Neural crest cell (in vitro differentiated cells): ENCODE data around the gene TUT7. TPM values are rescaled to one million over a fixed set of nuclear protein-coding genes. Genes with fewer than 3 reads are reported as not detected.
A peak's percentile ranks its signal among the peaks of the same experiment; 100 is the strongest.

Source experiments
- DNase-seq: peaks from one replicate; pipeline ENCODE4 v3.0.0; 2021; ENCODE audit warnings: low read depth, mixed read lengths, low spot score
- H3K27ac Mint-ChIP-seq: one replicate; pipeline ENCODE4 v1.8.0; 2021; ENCODE audit warnings: mild to moderate bottlenecking, mixed read lengths; ENCODE audit not compliant: unreplicated experiment
- H3K27me3 Mint-ChIP-seq: 2 replicates; pipeline ENCODE4 v1.8.0; 2021; ENCODE audit warnings: low read depth, mild to moderate bottlenecking, mixed read lengths
- H3K36me3 Mint-ChIP-seq: 2 replicates; pipeline ENCODE4 v1.8.0; 2021; ENCODE audit warnings: low read depth, mild to moderate bottlenecking, mixed read lengths
- H3K4me1 Mint-ChIP-seq: 2 replicates; pipeline ENCODE4 v1.8.0; 2021; ENCODE audit warnings: mixed read lengths
- H3K4me3 Mint-ChIP-seq: one replicate; pipeline ENCODE4 v1.8.0; 2021; ENCODE audit warnings: mild to moderate bottlenecking, mixed read lengths
- H3K9me3 Mint-ChIP-seq: 2 replicates; pipeline ENCODE4 v1.8.0; 2021; ENCODE audit warnings: mixed read lengths
- total RNA-seq: library from RNA; stranded (reverse); gene quantifications from 2 replicates; pipeline ENCODE4 v1.2.1, GENCODE V29; 2021
- TF ChIP-seq, protein P1 (sequence below): fragments of 200-600 bp; sonication (generic); conservative IDR thresholded peaks from 2 replicates; pipeline ENCODE4 v1.5.0; 2021; ENCODE audit warnings: antibody characterized with exemption, mild to moderate bottlenecking

The TUT7 gene
- total RNA-seq, 1 donor from 2014 or later = 16.9 TPM

DNA sequence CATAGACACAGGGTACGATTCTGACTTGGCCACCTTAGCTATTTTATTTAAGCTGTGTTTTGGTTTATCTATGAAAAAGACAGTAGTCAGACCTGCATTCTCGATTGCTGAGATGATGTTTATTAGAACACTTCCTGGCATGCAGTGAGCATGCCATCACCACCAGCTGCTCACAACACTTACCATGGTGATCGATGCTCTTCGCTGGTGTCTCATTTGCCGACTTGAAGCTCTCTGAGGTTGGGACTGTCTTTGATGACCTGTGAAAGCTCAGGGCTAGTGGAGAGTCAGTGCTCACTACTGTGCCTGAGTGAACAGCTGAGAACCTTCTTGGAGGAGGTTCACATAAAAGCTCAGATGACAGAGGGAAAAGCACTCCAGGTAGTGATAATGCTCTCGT lies 90.3 kb downstream of the TUT7 start:
- Mint-ChIP-seq H3K36me3 (peaks cover 14% of the 10 kb centered on the region), H3K27me3 (no peaks in the 10 kb centered on the region), H3K4me3 (no peak overlapping the region), H3K9me3 (no peaks in the 10 kb centered on the region), H3K27ac (peak overlapping the region; percentile 79), H3K4me1 (peaks cover 19% of the 10 kb centered on the region)
- no peak for DNase-seq
- TF ChIP-seq, protein P1, sequence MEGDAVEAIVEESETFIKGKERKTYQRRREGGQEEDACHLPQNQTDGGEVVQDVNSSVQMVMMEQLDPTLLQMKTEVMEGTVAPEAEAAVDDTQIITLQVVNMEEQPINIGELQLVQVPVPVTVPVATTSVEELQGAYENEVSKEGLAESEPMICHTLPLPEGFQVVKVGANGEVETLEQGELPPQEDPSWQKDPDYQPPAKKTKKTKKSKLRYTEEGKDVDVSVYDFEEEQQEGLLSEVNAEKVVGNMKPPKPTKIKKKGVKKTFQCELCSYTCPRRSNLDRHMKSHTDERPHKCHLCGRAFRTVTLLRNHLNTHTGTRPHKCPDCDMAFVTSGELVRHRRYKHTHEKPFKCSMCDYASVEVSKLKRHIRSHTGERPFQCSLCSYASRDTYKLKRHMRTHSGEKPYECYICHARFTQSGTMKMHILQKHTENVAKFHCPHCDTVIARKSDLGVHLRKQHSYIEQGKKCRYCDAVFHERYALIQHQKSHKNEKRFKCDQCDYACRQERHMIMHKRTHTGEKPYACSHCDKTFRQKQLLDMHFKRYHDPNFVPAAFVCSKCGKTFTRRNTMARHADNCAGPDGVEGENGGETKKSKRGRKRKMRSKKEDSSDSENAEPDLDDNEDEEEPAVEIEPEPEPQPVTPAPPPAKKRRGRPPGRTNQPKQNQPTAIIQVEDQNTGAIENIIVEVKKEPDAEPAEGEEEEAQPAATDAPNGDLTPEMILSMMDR = no peak

DNA sequence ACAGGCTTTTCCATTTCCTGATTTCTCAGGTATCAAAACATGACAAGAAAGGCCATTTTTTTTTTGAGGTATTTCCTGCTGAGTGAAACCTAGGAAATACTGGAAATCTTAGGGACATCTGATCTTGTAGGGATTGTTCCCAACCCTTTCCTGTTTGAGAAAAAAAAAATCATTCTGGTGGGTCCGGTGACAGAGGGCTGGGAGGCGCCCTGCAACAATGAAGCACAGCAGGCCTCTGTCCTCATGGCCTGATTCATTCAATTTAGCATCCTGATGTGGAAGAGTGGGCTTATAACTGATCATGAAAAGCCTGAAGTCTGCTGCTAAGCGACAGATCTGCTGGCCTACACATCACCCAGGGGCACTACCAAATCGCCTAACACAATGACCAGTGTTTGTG lies 91.7 kb downstream of the TUT7 start:
- no peak for DNase-seq
- no peaks in the 10 kb centered on the region for H3K27me3 Mint-ChIP-seq
- H3K27ac Mint-ChIP-seq = no peak overlapping the region
- TF ChIP-seq, protein P1 = no peak
- H3K4me3 Mint-ChIP-seq = no peak overlapping the region
- H3K4me1 Mint-ChIP-seq = peaks cover 19% of the 10 kb centered on the region
- peaks cover 11% of the 10 kb centered on the region for H3K36me3 Mint-ChIP-seq
- no peaks in the 10 kb centered on the region for H3K9me3 Mint-ChIP-seq

DNA sequence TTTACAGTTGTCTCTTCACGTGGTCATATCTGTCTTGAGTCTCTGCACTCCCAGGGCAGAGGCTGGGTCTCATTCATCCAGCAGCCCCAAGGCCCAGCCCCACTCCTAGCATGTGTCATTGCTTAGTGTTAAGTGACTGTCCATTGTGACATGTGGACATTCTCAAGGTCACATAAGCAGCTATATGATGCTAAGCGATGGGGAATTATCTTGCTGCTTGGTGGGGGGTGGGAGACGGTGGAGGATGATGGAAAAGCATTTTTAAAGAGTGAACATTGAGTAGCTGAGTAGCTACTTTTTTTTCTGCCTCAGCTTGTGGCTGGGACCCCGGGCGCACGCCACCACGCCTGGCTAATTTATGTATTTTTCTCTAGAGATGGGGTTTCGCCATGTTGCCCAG lies 94.7 kb downstream of the TUT7 start, which contains the start of gene C9orf153:
Gene C9orf153 (minus strand): TSS at position 101 of the 400 bp plus-strand sequence. CDS start 30,054 bp downstream, outside the sequence.
- peaks cover 19% of the 10 kb centered on the region for H3K4me1 Mint-ChIP-seq
- H3K36me3 Mint-ChIP-seq = peaks cover 11% of the 10 kb centered on the region
- no peak for DNase-seq
- H3K4me3 Mint-ChIP-seq = no peak within 1 kb of the TSS
- no peaks in the 10 kb centered on the region for H3K27me3 Mint-ChIP-seq
- no peaks in the 10 kb centered on the region for H3K9me3 Mint-ChIP-seq
- no peak within 1 kb of the TSS for H3K27ac Mint-ChIP-seq
- TF ChIP-seq, protein P1 = no peak

DNA sequence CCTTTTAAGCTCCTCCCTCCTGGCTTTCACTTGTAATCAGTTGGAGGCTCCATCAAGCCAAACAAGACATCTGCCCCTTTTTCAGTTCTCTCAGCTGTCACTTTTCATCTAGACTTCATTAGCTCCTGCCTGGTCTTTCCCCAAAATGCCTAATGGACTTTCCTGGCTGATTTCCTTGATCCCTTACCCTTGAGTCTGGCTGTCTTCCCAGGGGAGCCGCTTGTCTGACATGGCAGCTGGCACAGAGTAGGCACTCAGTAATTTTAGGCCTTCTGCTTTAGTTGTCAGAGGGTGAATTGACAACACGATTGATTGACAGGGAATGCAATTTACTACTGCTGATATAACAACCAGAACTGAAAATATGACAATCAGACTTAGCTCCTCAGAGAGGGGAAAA lies 96.8 kb downstream of the TUT7 start:
- peaks cover 3% of the 10 kb centered on the region for H3K9me3 Mint-ChIP-seq
- no peak overlapping the region for H3K27ac Mint-ChIP-seq
- no peaks in the 10 kb centered on the region for H3K27me3 Mint-ChIP-seq
- H3K36me3 Mint-ChIP-seq = peaks cover 9% of the 10 kb centered on the region
- peaks cover 5% of the 10 kb centered on the region for H3K4me1 Mint-ChIP-seq
- H3K4me3 Mint-ChIP-seq = no peak overlapping the region
- DNase-seq = no peak
- TF ChIP-seq, protein P1 = no peak

DNA sequence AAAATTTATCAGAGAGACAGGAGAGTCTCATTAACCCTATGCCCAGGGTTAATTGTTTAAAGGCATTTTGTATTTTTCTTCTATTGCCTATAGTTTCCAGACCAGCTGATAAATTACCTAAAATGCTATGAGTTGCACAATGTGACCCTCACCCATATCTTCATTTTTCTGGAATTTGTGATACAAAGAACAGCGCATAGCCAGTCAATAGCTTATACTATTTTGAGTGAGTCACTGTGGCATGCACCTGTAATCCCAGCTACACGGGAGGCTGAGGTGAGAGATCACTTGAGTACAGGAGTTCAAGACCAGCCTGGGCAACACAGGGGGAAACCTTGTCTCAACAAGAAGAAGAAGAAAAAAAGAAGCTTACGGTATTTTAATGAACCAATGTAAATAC lies 97.6 kb downstream of the TUT7 start:
- Mint-ChIP-seq H3K36me3 (peaks cover 9% of the 10 kb centered on the region), H3K4me1 (no peaks in the 10 kb centered on the region), H3K27ac (no peak overlapping the region), H3K9me3 (peaks cover 3% of the 10 kb centered on the region), H3K27me3 (no peaks in the 10 kb centered on the region), H3K4me3 (no peak overlapping the region)
- no peak for DNase-seq
- TF ChIP-seq, protein P1 = no peak

DNA sequence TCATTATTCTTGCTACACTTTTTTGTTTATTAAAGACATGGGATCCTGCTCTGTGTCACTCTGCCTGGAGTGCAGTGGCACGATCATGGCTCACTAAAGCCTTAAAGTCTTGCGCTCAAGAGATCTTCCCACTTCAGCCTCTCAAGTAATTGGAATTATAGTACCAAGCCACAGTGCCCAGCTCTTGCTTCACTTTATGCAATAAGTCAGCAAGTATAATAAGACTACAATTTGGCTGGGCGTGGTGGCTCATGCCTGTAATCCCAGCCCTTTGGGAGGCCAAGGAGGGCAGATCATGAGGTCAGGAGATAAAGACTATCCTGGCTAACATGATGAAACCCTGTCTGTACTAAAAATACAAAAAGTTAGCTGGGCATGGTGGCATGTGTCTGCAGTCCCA lies 100.6 kb downstream of the TUT7 start:
- no peak for DNase-seq
- Mint-ChIP-seq H3K27me3 (no peaks in the 10 kb centered on the region), H3K4me1 (peaks cover 4% of the 10 kb centered on the region), H3K36me3 (peaks cover 9% of the 10 kb centered on the region), H3K9me3 (peaks cover 3% of the 10 kb centered on the region), H3K4me3 (no peak overlapping the region), H3K27ac (no peak overlapping the region)
- TF ChIP-seq, protein P1 = no peak
